CD4-positive, alpha-beta T cell treated with Interleukin-21 for 1 hour (primary cell): Measurements from ENCODE around the gene PRKCE.

Source experiments
- DNase-seq: peaks from one replicate; pipeline ENCODE4 v3.0.0-alpha.2; 2020

PRKCE gene

GRCh38 chr2:46142546-46143428 lies 491.3 kb downstream of the PRKCE start:
- no peak for DNase-seq

GRCh38 chr2:46143429-46144132 lies 492.1 kb downstream of the PRKCE start:
- no peak for DNase-seq

GRCh38 chr2:46144133-46144800 lies 492.8 kb downstream of the PRKCE start:
- peak; percentile 11 for DNase-seq

- no peak for DNase-seq
These were observed 493.5 kb downstream of the PRKCE start for GRCh38 chr2:46145017-46145416.

- DNase-seq: no peak
These were observed 494.4 kb downstream of the PRKCE start for GRCh38 chr2:46145840-46146239.

- no peak for DNase-seq
These were observed 495.5 kb downstream of the PRKCE start for GRCh38 chr2:46146866-46147502.

GRCh38 chr2:46147626-46148368 lies 496.3 kb downstream of the PRKCE start:
- DNase-seq: no peak

GRCh38 chr2:46148369-46148736 lies 496.9 kb downstream of the PRKCE start:
- DNase-seq: no peak

- DNase-seq: no peak
These were observed 499.0 kb downstream of the PRKCE start for GRCh38 chr2:46150445-46150955.

GRCh38 chr2:46151577-46151976 lies 500.1 kb downstream of the PRKCE start:
- no peak for DNase-seq

- DNase-seq: no peak
These were observed 502.7 kb downstream of the PRKCE start for GRCh38 chr2:46153996-46154753.

GRCh38 chr2:46157072-46157965 lies 505.8 kb downstream of the PRKCE start:
- DNase-seq: no peak

- DNase-seq: no peak
These were observed 506.5 kb downstream of the PRKCE start for GRCh38 chr2:46157966-46158310.

- no peak for DNase-seq
These were observed 507.2 kb downstream of the PRKCE start for GRCh38 chr2:46158661-46159060.

- no peak for DNase-seq
These were observed 508.9 kb downstream of the PRKCE start for GRCh38 chr2:46160326-46160725.

- DNase-seq: no peak
These were observed 509.8 kb downstream of the PRKCE start for GRCh38 chr2:46161315-46161714.

- no peak for DNase-seq
These were observed 510.4 kb downstream of the PRKCE start for GRCh38 chr2:46161911-46162310.

GRCh38 chr2:46162329-46163097 lies 511.0 kb downstream of the PRKCE start:
- no peak for DNase-seq

GRCh38 chr2:46163098-46163430 lies 511.6 kb downstream of the PRKCE start:
- DNase-seq: no peak
